HFFc6 (cell line): Measurements from ENCODE around the gene PMM1. TPM values are rescaled to one million over a fixed set of nuclear protein-coding genes. Genes with fewer than 3 reads are reported as not detected.
A peak's percentile ranks its signal among the peaks of the same experiment; 100 is the strongest.

ENCODE experiments used
- DNase-seq: peaks from one replicate; pipeline ENCODE4 v3.0.0-alpha.2; 2018
- H3K27ac Mint-ChIP-seq: 2 replicates; pipeline ENCODE4 v1.8.0; 2020; ENCODE audit warnings: mild to moderate bottlenecking, mixed read lengths
- H3K27me3 Mint-ChIP-seq: 2 replicates; pipeline ENCODE4 v1.8.0; 2021; ENCODE audit warnings: mild to moderate bottlenecking, moderate library complexity, mixed read lengths; ENCODE audit not compliant: insufficient read depth
- H3K36me3 Mint-ChIP-seq: 2 replicates; pipeline ENCODE4 v1.8.0; 2021; ENCODE audit warnings: low read depth, mixed read lengths
- H3K4me1 Mint-ChIP-seq: 2 replicates; pipeline ENCODE4 v1.8.0; 2020; ENCODE audit warnings: low read depth, mixed read lengths
- H3K4me3 Mint-ChIP-seq: 2 replicates; pipeline ENCODE4 v1.8.0; 2020; ENCODE audit warnings: mild to moderate bottlenecking, moderate library complexity, mixed read lengths
- H3K9me3 Mint-ChIP-seq: 2 replicates; pipeline ENCODE4 v1.8.0; 2020; ENCODE audit warnings: mild to moderate bottlenecking, mixed read lengths
- total RNA-seq, 6 experiments: library from RNA; stranded (reverse); fragmentation: NEBNext Ultra II Directional; extraction: Animal tissue kit (Norgen Biotek cat#: 25700); gene quantifications; 2 replicates in 1 of 6; 3 replicates in 5 of 6; pipeline ENCODE4 v1.2.3, GENCODE V29; 2021
- TF ChIP-seq, protein P1 (sequence below): fragments of 200-600 bp; sonication (generic); IDR thresholded peaks from 2 replicates; pipeline ENCODE4 v1.5.0; 2021; ENCODE audit warnings: antibody characterized with exemption, mild to moderate bottlenecking

Gene PMM1
- total RNA-seq, 6 experiments from 2014 or later: 60.1 to 69.2 (median 64.8) TPM

DNA sequence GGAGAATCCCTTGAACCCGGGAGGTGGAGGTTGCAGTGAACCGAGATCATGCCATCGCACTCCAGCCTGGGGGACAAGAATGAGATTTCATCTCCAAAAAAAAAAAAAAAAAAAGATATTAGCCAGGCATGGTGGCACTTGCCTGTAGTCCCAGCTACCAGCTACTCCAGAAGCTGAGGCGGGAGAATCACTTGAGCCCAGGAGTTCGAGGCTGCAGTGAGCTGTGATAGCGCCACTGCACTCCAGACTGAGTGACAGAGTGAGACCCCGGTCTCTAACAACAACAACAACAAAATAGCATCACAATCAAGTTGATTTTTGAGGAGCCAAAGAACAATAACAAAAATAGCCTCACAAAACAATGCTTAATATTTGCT lies 2.3 kb downstream of the PMM1 start:
- H3K9me3 Mint-ChIP-seq: no peaks in the 10 kb centered on the region
- TF ChIP-seq, protein P1, sequence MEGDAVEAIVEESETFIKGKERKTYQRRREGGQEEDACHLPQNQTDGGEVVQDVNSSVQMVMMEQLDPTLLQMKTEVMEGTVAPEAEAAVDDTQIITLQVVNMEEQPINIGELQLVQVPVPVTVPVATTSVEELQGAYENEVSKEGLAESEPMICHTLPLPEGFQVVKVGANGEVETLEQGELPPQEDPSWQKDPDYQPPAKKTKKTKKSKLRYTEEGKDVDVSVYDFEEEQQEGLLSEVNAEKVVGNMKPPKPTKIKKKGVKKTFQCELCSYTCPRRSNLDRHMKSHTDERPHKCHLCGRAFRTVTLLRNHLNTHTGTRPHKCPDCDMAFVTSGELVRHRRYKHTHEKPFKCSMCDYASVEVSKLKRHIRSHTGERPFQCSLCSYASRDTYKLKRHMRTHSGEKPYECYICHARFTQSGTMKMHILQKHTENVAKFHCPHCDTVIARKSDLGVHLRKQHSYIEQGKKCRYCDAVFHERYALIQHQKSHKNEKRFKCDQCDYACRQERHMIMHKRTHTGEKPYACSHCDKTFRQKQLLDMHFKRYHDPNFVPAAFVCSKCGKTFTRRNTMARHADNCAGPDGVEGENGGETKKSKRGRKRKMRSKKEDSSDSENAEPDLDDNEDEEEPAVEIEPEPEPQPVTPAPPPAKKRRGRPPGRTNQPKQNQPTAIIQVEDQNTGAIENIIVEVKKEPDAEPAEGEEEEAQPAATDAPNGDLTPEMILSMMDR: no peak
- DNase-seq: no peak
- H3K4me1 Mint-ChIP-seq: peaks cover 16% of the 10 kb centered on the region
- peaks cover 22% of the 10 kb centered on the region for H3K36me3 Mint-ChIP-seq
- peaks cover 3% of the 10 kb centered on the region; the same call in 1 of the 2 replicates for H3K27me3 Mint-ChIP-seq
- H3K27ac Mint-ChIP-seq: peak overlapping the region; percentile 45; the same call in 1 of the 2 replicates
- H3K4me3 Mint-ChIP-seq: peak overlapping the region; percentile 96

DNA sequence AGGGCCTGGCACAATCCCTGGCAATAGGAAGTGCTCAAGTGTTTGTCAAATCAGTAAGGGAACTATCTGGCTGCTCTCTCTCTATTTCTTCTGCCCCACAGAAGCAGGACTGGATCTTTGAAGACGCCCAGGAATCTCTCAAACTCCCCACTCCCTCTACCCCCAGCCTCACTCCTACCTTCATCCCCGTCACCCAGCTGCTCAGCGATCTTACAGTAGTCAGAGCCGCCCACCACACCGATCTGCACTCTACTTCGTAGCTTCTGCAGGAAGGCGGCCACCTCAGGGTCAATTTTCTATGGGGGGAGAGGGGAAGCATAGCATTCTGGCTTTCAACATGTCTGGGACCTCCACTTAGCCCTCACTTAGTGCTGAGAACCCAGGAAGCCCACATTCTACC lies 3.7 kb downstream of the PMM1 start:
- Mint-ChIP-seq H3K36me3 (peaks cover 25% of the 10 kb centered on the region), H3K4me1 (peaks cover 16% of the 10 kb centered on the region), H3K9me3 (no peaks in the 10 kb centered on the region), H3K4me3 (no peak overlapping the region), H3K27me3 (peaks cover 3% of the 10 kb centered on the region; the same call in 1 of the 2 replicates), H3K27ac (peak overlapping the region; percentile 17; the same call in 1 of the 2 replicates)
- DNase-seq: no peak
- TF ChIP-seq, protein P1: no peak

DNA sequence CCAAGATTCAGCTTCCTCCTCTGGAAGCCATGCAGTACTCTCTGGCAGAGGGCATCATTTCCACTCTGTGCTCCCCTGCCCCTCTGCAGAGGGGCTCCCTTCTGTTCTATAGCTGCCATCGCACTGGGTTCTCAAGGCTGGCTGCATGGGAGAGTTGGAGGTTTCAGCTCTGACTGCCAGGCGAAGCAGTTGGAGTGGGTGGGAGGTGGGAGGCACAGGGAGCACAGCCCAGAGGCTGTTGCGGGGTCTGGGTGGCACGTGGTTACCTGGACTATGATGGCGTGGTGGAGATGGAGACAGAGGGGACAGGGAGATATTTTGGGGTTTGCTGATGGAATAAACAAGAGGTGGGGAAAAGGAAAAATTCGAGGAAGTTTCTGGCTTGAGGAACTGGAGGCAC lies 4.8 kb downstream of the PMM1 start:
- no peak for DNase-seq
- Mint-ChIP-seq H3K4me3 (no peak overlapping the region), H3K36me3 (peaks cover 30% of the 10 kb centered on the region), H3K4me1 (peaks cover 16% of the 10 kb centered on the region), H3K27me3 (peaks cover 3% of the 10 kb centered on the region; the same call in 1 of the 2 replicates), H3K27ac (peak overlapping the region; percentile 38; the same call in 1 of the 2 replicates), H3K9me3 (no peaks in the 10 kb centered on the region)
- TF ChIP-seq, protein P1: no peak

DNA sequence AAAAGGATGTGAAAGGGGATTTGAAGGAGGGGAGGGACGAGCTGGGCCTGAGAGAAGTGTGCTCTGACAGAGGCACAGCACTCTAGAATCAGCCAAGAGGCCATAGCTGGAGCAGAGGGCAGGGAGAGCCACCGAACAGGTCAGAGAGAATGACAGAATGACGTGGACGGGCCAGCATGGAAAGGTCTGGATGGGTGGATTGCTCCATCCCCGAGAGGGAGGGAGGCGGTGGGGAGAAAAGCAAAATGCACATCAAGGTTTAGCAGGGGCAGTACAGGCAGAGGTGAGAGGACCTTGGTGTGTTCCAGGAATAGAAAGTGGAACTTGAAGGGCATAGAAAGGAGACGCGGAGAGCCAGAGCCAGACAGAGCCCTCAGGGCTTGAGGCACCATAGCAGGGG lies 6.9 kb downstream of the PMM1 start:
- no peak overlapping the region for H3K4me3 Mint-ChIP-seq
- DNase-seq: no peak
- H3K27me3 Mint-ChIP-seq: no peaks in the 10 kb centered on the region; the same call in 1 of the 2 replicates
- H3K4me1 Mint-ChIP-seq: peaks cover 3% of the 10 kb centered on the region
- H3K27ac Mint-ChIP-seq: peak overlapping the region; percentile 27
- peaks cover 34% of the 10 kb centered on the region for H3K36me3 Mint-ChIP-seq
- TF ChIP-seq, protein P1: no peak
- H3K9me3 Mint-ChIP-seq: no peaks in the 10 kb centered on the region

DNA sequence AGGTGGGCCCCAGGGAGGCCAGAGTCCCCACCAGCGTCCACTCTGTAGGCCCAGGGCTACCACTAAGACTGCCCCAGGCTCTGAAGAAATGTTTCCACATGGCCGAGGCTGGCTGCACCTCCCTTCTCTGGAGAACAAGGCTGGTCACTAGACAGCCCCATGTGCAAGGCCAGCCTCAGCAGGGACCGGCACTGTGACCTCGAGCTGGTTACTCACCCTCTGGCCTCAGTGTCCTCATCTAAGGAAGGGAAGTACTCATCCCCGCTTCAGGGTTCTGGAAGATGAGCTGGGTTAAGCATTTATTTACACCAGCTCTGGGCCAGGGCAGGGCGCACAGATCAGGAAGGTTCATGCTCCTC lies 9.7 kb downstream of the PMM1 start:
- H3K27me3 Mint-ChIP-seq: peaks cover 4% of the 10 kb centered on the region; the same call in 1 of the 2 replicates
- TF ChIP-seq, protein P1: no peak
- no peak overlapping the region for H3K4me3 Mint-ChIP-seq
- H3K36me3 Mint-ChIP-seq: peaks cover 40% of the 10 kb centered on the region
- H3K27ac Mint-ChIP-seq: no peak overlapping the region
- no peaks in the 10 kb centered on the region for H3K4me1 Mint-ChIP-seq
- H3K9me3 Mint-ChIP-seq: no peaks in the 10 kb centered on the region
- DNase-seq: no peak
